Stimulated activated CD4-positive, alpha-beta T cell treated with anti-CD3 and anti-CD28 coated beads, Interleukin-4, amount 100 ng/mL, for 48 hours (primary cell): ENCODE measurements around the gene TWIST1.

ENCODE experiments used
- DNase-seq, 2 donors: peaks; one replicate each; pipeline ENCODE4 v3.0.0-alpha.2; 2020; ENCODE audit warnings: low read depth in 2 of 2

The TWIST1 gene

GRCh38 chr7:19095353-19095860 lies 22.0 kb downstream of the TWIST1 start:
- no peak for DNase-seq

DNA sequence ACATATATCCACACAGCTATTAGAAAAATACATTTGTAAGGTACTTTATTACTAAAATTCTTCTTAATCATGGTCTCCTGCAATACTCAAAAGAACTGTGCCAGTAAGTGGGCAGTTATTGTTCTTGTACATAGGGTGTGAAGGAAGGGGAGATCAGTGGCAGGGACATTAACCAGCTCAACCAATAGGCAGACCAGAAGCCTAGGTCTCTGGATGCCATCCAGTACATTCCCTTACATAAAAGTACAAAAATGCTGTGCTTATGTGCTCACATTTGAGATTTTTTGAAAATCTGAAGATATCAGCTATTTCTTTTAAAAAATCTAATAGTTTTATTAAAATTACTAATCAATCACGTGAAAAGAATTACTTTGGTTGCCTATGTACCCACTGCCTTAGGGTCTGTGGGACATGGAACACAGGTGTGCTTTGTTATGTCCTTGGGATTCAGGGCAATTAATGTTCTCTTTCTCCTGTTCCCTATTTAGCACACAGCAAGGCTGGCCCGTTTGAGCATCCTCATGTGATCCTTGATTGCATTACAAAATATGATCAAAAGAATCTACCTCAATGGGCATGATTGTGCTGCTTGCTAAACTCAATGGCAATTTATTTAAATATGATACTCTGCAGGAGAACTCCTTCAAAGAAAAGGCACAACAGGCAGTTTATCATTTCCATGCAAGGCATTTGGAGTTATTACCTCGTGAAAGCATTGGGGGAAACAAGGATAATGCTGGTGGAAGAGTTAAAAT lies 22.7 kb downstream of the TWIST1 start:
- no peak for DNase-seq

DNA sequence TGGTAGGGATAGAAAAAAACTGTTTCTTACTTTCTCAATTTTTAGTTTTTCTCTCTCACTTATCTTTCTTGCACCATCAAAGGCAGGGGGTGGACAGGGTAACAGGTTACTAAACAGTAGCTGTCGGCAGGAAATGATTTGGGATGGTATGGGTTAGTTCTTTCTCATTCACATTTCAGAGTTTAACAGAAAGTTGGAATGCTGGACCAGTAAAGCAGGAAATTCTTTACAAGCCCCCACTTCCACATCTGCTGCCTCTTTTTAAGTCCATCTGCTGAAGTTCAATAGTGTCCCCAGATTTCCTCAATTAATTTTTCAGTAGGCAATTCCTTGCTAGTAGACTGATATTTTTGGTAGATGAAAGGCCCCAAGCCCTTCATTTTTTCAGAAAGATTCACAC lies 23.3 kb downstream of the TWIST1 start:
- DNase-seq = no peak

GRCh38 chr7:19091550-19092200 lies 25.8 kb downstream of the TWIST1 start:
- DNase-seq = no peak

DNA sequence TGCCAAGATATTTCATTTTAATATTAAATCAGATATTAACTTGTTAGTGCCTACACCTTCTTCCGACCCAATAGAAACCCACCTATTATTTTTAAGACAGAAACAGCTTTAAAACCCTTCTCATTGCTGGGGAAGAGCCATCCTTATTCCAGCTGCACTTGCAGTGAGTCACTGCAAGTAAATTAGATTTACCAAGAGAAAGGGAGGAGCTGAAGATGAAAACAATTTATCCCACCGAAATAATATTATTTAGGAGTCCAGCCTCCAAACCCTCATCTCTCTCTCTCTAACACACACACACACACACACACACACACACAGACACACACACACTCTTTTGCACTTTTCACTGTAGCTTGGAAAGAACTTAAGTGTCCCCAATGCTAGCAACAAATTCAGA lies 26.9 kb downstream of the TWIST1 start:
- no peak for DNase-seq

DNA sequence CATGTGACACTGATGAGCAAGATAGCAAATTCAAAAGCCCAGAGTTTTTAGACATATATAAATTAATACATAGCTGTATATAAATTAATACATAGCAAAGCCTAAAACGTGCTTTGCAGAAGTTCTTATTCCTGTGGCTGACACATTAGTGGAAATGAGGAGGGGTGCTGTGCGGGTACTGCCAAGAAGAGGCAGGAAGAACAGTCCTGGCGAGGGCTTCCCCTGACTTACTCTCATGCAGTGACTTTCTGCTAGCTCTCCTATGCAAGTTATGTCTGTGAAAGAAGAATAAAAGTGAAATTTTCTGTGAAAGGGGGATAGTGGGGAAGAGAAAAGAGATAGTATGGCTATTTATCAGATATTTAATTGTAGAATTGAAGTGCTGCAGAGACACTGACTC lies 27.6 kb downstream of the TWIST1 start:
- DNase-seq = no peak

GRCh38 chr7:19089378-19089777 lies 28.1 kb downstream of the TWIST1 start:
- no peak for DNase-seq

GRCh38 chr7:19080093-19080492 lies 37.3 kb downstream of the TWIST1 start:
- DNase-seq = no peak

- no peak for DNase-seq
These were observed 38.4 kb downstream of the TWIST1 start for GRCh38 chr7:19079066-19079465.

DNA sequence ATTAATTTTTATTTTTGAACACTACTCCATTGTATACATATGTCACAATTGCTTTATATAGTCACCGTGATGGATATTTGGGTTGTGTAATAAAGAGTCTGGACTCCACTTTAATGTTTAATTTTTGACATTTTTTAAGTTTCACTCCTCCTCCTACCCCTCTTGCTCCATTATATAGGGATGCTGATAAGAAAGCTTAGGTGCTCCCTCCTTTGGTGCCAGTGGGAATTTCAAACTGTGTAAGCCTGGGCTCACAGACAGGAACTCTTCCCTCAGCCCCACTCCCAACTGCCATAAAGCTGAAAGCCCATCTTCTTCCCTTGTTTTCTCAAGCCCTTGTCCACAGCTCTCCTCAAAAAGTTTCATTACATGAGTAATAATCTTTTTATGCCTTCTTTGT lies 47.6 kb downstream of the TWIST1 start:
- no peak for DNase-seq

GRCh38 chr7:19066170-19066569 lies 51.3 kb downstream of the TWIST1 start:
- DNase-seq = no peak
